GM21423 (cell line): ENCODE results near the gene NOS3.
"Not testable (repeated sequence)": the region's sequence is repeated elsewhere in the genome, so short reads cannot be mapped to it uniquely, and the experiment has no call there.

Experiments
- ATAC-seq: cut with Tn5 transposase; IDR thresholded peaks from one replicate; pipeline ENCODE4 v1.9.1; 2021; ENCODE audit warnings: mild to moderate bottlenecking, moderate library complexity; ENCODE audit not compliant: unreplicated experiment

Gene NOS3

GRCh38 chr7:150997817-150998216 is 7.0 kb downstream of the NOS3 start:
- ATAC-seq: no peak

- ATAC-seq: no peak
These were observed 7.5 kb downstream of the NOS3 start for GRCh38 chr7:150998341-150998740.

GRCh38 chr7:150999001-150999400 is 8.2 kb downstream of the NOS3 start:
- ATAC-seq: no peak

- no peak for ATAC-seq
These were observed 8.8 kb downstream of the NOS3 start for GRCh38 chr7:150999497-151000230.

- ATAC-seq: no peak
These were observed 10.2 kb downstream of the NOS3 start for GRCh38 chr7:151000897-151001495.

- no peak for ATAC-seq
These were observed 10.7 kb downstream of the NOS3 start for GRCh38 chr7:151001546-151001945.

- no peak for ATAC-seq
These were observed 12.8 kb downstream of the NOS3 start for GRCh38 chr7:151003572-151003971.

- no peak for ATAC-seq
These were observed 14.7 kb downstream of the NOS3 start for GRCh38 chr7:151005566-151005965.

- ATAC-seq: no peak
These were observed 15.9 kb downstream of the NOS3 start for GRCh38 chr7:151006590-151007300.

- ATAC-seq: no peak
These were observed 16.7 kb downstream of the NOS3 start for GRCh38 chr7:151007469-151007898.

- ATAC-seq: no peak
These were observed 17.3 kb downstream of the NOS3 start for GRCh38 chr7:151008143-151008510.

- ATAC-seq: no peak
These were observed 17.9 kb downstream of the NOS3 start for GRCh38 chr7:151008511-151009323.

- no peak for ATAC-seq
These were observed 18.7 kb downstream of the NOS3 start for GRCh38 chr7:151009327-151010036.

- no peak for ATAC-seq
These were observed 19.2 kb downstream of the NOS3 start for GRCh38 chr7:151010037-151010306.

GRCh38 chr7:151010307-151011096 is 19.7 kb downstream of the NOS3 start:
- no peak for ATAC-seq

GRCh38 chr7:151011097-151011409 is 20.2 kb downstream of the NOS3 start:
- no peak for ATAC-seq

GRCh38 chr7:151011616-151012015 is 20.8 kb downstream of the NOS3 start:
- ATAC-seq: not testable (repeated sequence)

- no peak for ATAC-seq
These were observed 21.3 kb downstream of the NOS3 start for GRCh38 chr7:151012031-151012692.

GRCh38 chr7:151012911-151013347 is 22.1 kb downstream of the NOS3 start:
- no peak for ATAC-seq

GRCh38 chr7:151013356-151013732 is 22.5 kb downstream of the NOS3 start:
- ATAC-seq: peak; percentile 4
